IPS-20b (cell line): ENCODE data around the gene NOTUM.

Experiments
- H3K27ac ChIP-seq: one replicate; pipeline ENCODE4 v1.5.1; 2013; ENCODE audit warnings: low read length
- H3K27me3 ChIP-seq: 2 replicates; pipeline ENCODE4 v1.6.1; 2013; ENCODE audit warnings: mild to moderate bottlenecking, low read length, inconsistent platforms; ENCODE audit not compliant: insufficient read depth
- H3K36me3 ChIP-seq: 2 replicates; pipeline ENCODE4 v1.6.1; 2013; ENCODE audit warnings: low read depth, mild to moderate bottlenecking, inconsistent platforms, low read length, moderate library complexity; ENCODE audit not compliant: insufficient read depth
- H3K4me1 ChIP-seq: 2 replicates; pipeline ENCODE4 v1.6.1; 2013; ENCODE audit warnings: mild to moderate bottlenecking, control low read depth, inconsistent platforms, low read length, moderate library complexity; ENCODE audit not compliant: insufficient read depth
- H3K4me3 ChIP-seq: 2 replicates; pipeline ENCODE4 v1.5.1; 2013; ENCODE audit warnings: mild to moderate bottlenecking, low read length, inconsistent platforms
- H3K9ac ChIP-seq: 2 replicates; pipeline ENCODE4 v1.6.1; 2013; ENCODE audit warnings: low read depth, mild to moderate bottlenecking, inconsistent platforms, low read length, moderate library complexity
- H3K9me3 ChIP-seq: 2 replicates; pipeline ENCODE4 v1.6.1; 2013; ENCODE audit warnings: mild to moderate bottlenecking, low read depth, low read length, inconsistent platforms; ENCODE audit not compliant: insufficient read depth

Gene NOTUM

DNA sequence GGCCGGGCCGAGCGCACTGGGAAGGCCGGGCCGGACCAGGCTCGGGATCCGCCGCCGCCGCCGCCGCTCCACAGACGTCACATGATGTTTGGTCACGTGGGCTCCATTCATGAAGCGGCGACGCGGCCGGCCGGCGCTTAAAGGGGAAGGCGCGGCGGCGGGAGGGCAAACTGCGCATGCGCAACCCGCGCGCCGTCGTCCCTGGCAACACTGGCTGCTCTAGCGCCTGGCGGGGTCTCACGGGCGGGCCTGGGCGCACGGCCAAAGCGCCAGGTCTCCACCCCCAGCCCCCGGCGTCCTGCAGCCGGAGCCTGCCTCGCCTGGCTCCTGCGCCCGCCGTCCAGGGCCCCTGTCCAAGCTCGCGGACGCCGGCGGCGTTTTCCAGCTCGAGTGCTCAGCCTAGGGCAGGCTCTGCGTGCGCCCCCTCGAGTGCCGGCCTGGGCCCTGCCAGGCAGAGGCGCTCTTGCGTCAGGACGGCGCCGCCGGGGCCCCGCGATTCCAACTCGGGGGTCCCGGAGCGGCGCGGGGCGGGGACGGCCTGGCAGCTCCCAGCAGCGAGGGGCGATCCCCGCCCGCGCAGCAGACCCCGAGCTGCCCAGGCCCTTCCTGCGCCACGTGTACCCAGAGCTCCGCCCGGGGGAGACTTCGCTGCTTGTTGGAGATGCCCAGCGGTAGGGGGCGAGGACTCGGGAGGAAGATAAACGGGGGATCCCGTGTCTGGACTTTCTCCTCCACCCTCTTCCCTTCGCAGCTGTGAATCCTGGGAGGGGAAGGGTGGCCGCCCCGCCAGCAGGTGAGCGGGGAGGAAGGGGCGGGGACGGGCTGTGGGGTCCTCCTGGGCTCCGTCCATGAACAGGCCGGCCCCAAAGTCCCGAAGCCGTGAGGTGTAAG, 33.1 kb downstream of the NOTUM start, which contains the start of gene MAFG:
Gene MAFG (minus strand): TSS at position 83 of the 891 bp plus-strand sequence. CDS start 4,550 bp downstream, outside the sequence.
- H3K27me3 ChIP-seq, result peaks cover 17% of the 10 kb centered on the region
- H3K9ac ChIP-seq, result peak within 1 kb of the TSS; percentile 79
- peaks cover 16% of the 10 kb centered on the region; the same call in 1 of the 2 replicates for H3K4me1 ChIP-seq
- H3K27ac ChIP-seq, result peak within 1 kb of the TSS; percentile 47
- H3K36me3 ChIP-seq, result no peaks in the 10 kb centered on the region
- peak within 1 kb of the TSS; percentile 80 for H3K4me3 ChIP-seq
- H3K9me3 ChIP-seq, result no peaks in the 10 kb centered on the region

DNA sequence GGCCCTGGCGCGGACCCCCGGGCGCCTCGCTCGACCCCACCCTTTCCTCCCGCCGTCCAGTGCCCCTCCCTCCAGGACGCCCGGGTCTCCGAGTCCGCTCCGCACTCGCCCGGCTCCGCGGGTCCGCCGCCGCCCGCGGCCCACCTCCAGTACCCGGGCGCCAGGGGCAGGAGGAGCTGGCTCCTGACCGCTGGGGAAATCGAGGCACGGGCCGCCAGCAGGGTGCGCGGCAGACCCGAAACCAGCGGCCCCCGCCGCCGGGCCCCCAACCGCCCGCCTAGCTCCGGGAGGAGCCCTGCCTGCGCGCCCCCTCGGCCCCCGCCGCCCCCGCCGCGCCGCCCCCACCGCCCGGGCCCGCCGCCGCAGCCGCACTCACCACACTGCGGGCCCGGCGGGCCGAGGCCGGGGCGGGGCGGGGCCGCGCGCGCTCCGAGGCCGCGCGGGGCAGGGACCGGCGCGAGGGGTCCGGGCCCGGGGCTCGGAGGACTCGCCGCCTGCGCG, 33.8 kb downstream of the NOTUM start:
- Histone ChIP-seq H3K36me3 (peaks cover 6% of the 10 kb centered on the region), H3K27me3 (peaks cover 17% of the 10 kb centered on the region), H3K9ac (peak overlapping the region; percentile 79; the same call in 1 of the 2 replicates), H3K4me3 (peak overlapping the region; percentile 80; the same call in 1 of the 2 replicates), H3K9me3 (no peaks in the 10 kb centered on the region), H3K27ac (no peak overlapping the region), H3K4me1 (peaks cover 16% of the 10 kb centered on the region; the same call in 1 of the 2 replicates)

- Histone ChIP-seq H3K9ac (peak overlapping the region; percentile 79), H3K9me3 (no peaks in the 10 kb centered on the region), H3K27ac (peak overlapping the region; percentile 47), H3K27me3 (peaks cover 17% of the 10 kb centered on the region), H3K36me3 (peaks cover 12% of the 10 kb centered on the region), H3K4me3 (peak overlapping the region; percentile 80), H3K4me1 (peaks cover 16% of the 10 kb centered on the region; the same call in 1 of the 2 replicates)
Measured at GRCh38 chr17:81926451-81927151, 34.4 kb downstream of the NOTUM start.

DNA sequence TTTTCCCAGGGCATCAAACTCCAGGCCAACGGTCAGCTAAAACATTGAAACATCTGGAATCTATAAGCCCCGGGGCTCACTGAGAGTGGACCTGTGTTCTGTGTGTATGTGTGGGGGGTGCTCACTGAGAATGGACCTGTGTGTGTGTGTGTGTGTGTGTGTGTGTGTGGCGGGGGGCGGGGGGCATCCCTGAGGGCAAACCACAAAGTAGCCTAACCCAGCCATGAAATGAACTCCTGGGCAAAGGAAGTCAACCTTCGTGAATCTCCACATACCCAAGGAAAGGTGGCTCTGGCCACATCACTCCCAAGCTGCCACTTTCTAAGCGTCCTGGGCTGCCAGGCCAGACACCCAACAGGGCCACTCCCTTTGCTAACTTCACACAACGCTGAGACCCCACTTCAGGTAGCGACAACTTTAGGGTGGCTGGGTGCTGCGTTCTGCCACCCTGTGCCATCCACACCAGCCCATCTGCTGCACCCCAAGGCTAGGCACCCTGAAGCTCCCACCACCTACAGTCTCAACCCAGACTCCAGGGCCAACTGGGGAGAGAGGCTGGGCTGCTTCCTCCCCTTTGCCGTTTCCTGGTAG, 35.0 kb downstream of the NOTUM start:
- Histone ChIP-seq H3K27ac (peak overlapping the region; percentile 47), H3K9ac (peak overlapping the region; percentile 79; the same call in 1 of the 2 replicates), H3K27me3 (peaks cover 17% of the 10 kb centered on the region), H3K4me3 (peak overlapping the region; percentile 80), H3K9me3 (no peaks in the 10 kb centered on the region), H3K4me1 (peaks cover 16% of the 10 kb centered on the region; the same call in 1 of the 2 replicates), H3K36me3 (peaks cover 18% of the 10 kb centered on the region)

DNA sequence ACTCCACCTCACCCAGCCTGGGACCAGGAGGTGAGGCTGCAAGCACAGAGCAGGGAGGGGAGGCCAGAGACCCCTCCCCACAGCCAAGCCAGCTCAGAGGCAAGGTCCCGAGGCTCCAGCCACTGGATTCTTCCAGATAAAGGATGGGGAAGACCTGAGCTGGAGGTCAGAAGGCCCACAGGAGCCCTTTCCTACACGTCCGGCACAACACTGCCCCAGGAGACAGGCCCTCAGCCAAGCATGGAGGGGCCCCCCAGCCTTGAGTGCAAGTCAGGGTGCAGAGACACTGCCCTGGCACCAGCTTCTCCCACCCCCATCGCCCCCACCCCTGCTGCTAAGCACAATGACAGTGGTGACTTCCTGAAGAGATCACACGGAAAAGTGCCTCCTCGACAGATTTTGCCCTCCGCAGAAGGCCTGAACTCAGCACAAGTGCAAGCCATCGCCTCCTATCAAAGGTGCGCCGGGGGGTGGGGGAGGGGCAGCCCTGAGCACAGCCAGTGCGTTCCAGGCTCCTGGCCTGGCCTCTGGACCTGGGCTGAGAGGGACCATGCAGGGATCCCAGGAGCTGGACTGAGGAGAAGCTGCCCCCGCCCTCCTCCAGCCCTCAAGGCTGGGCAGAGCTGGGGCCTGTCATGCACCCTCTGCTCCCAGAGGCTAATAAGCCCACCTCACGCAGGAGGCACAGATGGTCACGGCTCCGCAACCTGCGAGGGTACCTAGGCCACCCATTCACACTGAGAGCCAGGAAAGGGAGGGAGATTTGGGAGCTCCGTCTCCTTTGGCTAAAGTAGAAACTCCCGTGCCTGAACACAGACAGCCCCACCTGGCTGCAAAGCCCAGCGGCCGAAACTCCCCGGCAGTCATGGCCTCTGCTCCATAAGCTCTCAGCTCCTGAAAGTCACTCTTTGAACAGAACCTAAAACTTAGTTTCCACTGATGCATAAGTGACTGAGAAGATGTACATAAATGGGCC, 36.1 kb downstream of the NOTUM start:
- Histone ChIP-seq H3K27ac (peak overlapping the region; percentile 76), H3K36me3 (peaks cover 28% of the 10 kb centered on the region), H3K4me3 (peak overlapping the region; percentile 55; the same call in 1 of the 2 replicates), H3K9ac (peak overlapping the region; percentile 75; the same call in 1 of the 2 replicates), H3K27me3 (peaks cover 17% of the 10 kb centered on the region), H3K9me3 (no peaks in the 10 kb centered on the region), H3K4me1 (peaks cover 16% of the 10 kb centered on the region; the same call in 1 of the 2 replicates)

GRCh38 chr17:81923302-81924260, 37.4 kb downstream of the NOTUM start:
- peak overlapping the region; percentile 75; the same call in 1 of the 2 replicates for H3K9ac ChIP-seq
- peaks cover 39% of the 10 kb centered on the region for H3K36me3 ChIP-seq
- peaks cover 6% of the 10 kb centered on the region for H3K27me3 ChIP-seq
- H3K27ac ChIP-seq, result peak overlapping the region; percentile 76
- peaks cover 16% of the 10 kb centered on the region; the same call in 1 of the 2 replicates for H3K4me1 ChIP-seq
- H3K4me3 ChIP-seq, result peak overlapping the region; percentile 55; the same call in 1 of the 2 replicates
- H3K9me3 ChIP-seq, result no peaks in the 10 kb centered on the region

- Histone ChIP-seq H3K4me1 (peaks cover 16% of the 10 kb centered on the region; the same call in 1 of the 2 replicates), H3K9me3 (no peaks in the 10 kb centered on the region), H3K9ac (peak overlapping the region; percentile 75; the same call in 1 of the 2 replicates), H3K27me3 (no peaks in the 10 kb centered on the region), H3K36me3 (peaks cover 39% of the 10 kb centered on the region), H3K4me3 (no peak overlapping the region; the same call in 1 of the 2 replicates), H3K27ac (no peak overlapping the region)
Measured at GRCh38 chr17:81922566-81923301, 38.3 kb downstream of the NOTUM start.

DNA sequence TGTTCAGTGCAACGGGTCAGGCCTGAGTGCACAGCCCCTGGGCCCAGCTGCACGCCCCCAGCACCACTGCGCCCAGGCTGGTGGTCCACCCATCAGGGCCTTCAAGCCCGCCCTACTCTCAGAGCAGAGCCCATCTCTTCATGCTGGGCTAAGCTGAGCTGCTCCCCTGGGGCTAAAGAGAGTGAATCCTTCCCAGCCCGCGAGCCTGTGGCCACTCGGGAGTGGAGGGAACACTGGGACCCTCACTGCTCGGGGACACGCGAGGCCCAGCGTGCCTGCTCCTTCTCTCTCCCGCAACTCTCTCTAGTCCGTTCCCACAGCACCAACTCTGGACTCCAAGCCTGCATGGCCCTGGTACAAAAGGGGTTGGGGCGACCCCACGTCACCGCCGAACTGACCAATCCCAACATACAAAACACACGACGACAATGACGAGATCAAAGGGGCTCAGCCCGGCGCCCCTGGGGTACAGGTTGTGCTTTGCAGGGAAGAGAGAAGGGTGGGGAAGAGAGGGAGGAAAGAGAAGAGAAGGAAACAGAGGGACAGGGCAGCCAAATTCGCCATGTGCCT, 38.9 kb downstream of the NOTUM start:
- Histone ChIP-seq H3K36me3 (peaks cover 39% of the 10 kb centered on the region), H3K27ac (no peak overlapping the region), H3K9me3 (no peaks in the 10 kb centered on the region), H3K4me3 (no peak overlapping the region), H3K9ac (no peak overlapping the region), H3K27me3 (no peaks in the 10 kb centered on the region), H3K4me1 (peaks cover 17% of the 10 kb centered on the region; the same call in 1 of the 2 replicates)

GRCh38 chr17:81921537-81921862, 39.5 kb downstream of the NOTUM start:
- H3K4me3 ChIP-seq, result no peak overlapping the region
- no peaks in the 10 kb centered on the region for H3K27me3 ChIP-seq
- no peaks in the 10 kb centered on the region for H3K9me3 ChIP-seq
- H3K36me3 ChIP-seq, result peaks cover 39% of the 10 kb centered on the region
- no peak overlapping the region for H3K27ac ChIP-seq
- H3K9ac ChIP-seq, result no peak overlapping the region
- H3K4me1 ChIP-seq, result peaks cover 21% of the 10 kb centered on the region; the same call in 1 of the 2 replicates
